Measurements from ENCODE around the gene TTLL6. TPM values are rescaled to one million over a fixed set of nuclear protein-coding genes. Genes with fewer than 3 reads are reported as not detected.

Gene TTLL6
- total RNA-seq, 1 experiment from 2014 or later, result 2.4 TPM

GRCh38 chr17:48770954-48771353 is 46.1 kb downstream of the TTLL6 start:
- no peak for DNase-seq

More at GRCh38 chr17:48770954-48771353, 46.1 kb downstream of the TTLL6 start:
- no peak overlapping the region for H3K4me2 ChIP-seq (ENCODE audit: insufficient read depth, insufficient read length, low read length)
- H3T11ph ChIP-seq (ENCODE audit: low read length), result no peak overlapping the region
- no peaks in the 10 kb centered on the region for H3K79me2 ChIP-seq (ENCODE audit: insufficient read depth, low read length)
- TF ChIP-seq CTCF (conservative IDR thresholded peaks at IDR 0.05), result no peak
- H3K4me1 Mint-ChIP-seq, result no peaks in the 10 kb centered on the region
- H2BK12ac ChIP-seq (ENCODE audit: insufficient read length, low read depth, low read length), result no peak overlapping the region
- no peak overlapping the region for H2AFZ ChIP-seq (ENCODE audit: low read length)
- peaks cover 3 to 4% of the 10 kb centered on the region in 2 experiments; a peak in 2 of 5 replicates for H3K9me3 Mint-ChIP-seq
- no peaks in the 10 kb centered on the region for H3K36me3 Mint-ChIP-seq (ENCODE audit: insufficient read depth in 1 of 3, low read depth in 3 of 3)
- no peaks in the 10 kb centered on the region for H3K79me1 ChIP-seq (ENCODE audit: insufficient read depth, low read depth, low read length, poor library complexity, severe bottlenecking)
- H3K9ac ChIP-seq (ENCODE audit: extremely low read depth, insufficient read length, low read length), result no peak overlapping the region
- no peak overlapping the region for H2BK120ac ChIP-seq (ENCODE audit: low read depth, low read length, poor library complexity, severe bottlenecking)
- H3K27ac Mint-ChIP-seq, result no peak overlapping the region
- H3K18ac ChIP-seq (ENCODE audit: insufficient read length, low read depth, low read length), result no peak overlapping the region
- H4K20me1 ChIP-seq (ENCODE audit: control insufficient read depth, insufficient read depth, insufficient read length), result no peaks in the 10 kb centered on the region
- no peaks in the 10 kb centered on the region for H3K9me3 ChIP-seq (ENCODE audit: control insufficient read depth, low read depth, low read length)
- no peaks in the 10 kb centered on the region for H3K4me1 ChIP-seq (ENCODE audit: insufficient read depth, low read length)
- no peak overlapping the region for H4K5ac ChIP-seq (ENCODE audit: insufficient read length, low read depth, low read length)
- no peaks in the 10 kb centered on the region for H3K27me3 ChIP-seq (ENCODE audit: insufficient read depth, low read length)
- no CpG with 5 or more reads among the region's 3 CpGs for WGBS (ENCODE audit: extremely low coverage, insufficient read length, low lambda C conversion rate)
- no peak overlapping the region for H2BK5ac ChIP-seq (ENCODE audit: insufficient read length, low read length)
- no peak overlapping the region for H2BK20ac ChIP-seq (ENCODE audit: low read depth, low read length, poor library complexity, severe bottlenecking)
- no peak overlapping the region for H3K4ac ChIP-seq (ENCODE audit: low read depth, low read length)
- no peak overlapping the region for H4K91ac ChIP-seq (ENCODE audit: insufficient read length, low read depth, low read length)
- no peak overlapping the region for H2AK5ac ChIP-seq (ENCODE audit: insufficient read length, low read length)
- H3K23ac ChIP-seq (ENCODE audit: insufficient read length, low read depth, low read length), result no peak overlapping the region
- H3K14ac ChIP-seq (ENCODE audit: insufficient read depth, low read length), result no peak overlapping the region
- no peak overlapping the region for H3K4me3 Mint-ChIP-seq
- no peak overlapping the region for H4K8ac ChIP-seq (replicated peaks; ENCODE audit: insufficient read length, low read depth, low read length)
- no peak overlapping the region for H3K27ac ChIP-seq (ENCODE audit: insufficient read length, low read depth, low read length)
- H3K56ac ChIP-seq (ENCODE audit: insufficient read length, low read depth, low read length), result no peak overlapping the region
- no peak overlapping the region for H2BK15ac ChIP-seq (ENCODE audit: low read depth, low read length)
- no peaks in the 10 kb centered on the region for H3K23me2 ChIP-seq (ENCODE audit: insufficient read length, low read depth, low read length, poor library complexity, severe bottlenecking)
- peaks cover 76% of the 10 kb centered on the region for H3K27me3 Mint-ChIP-seq (ENCODE audit: low read depth)

Data from H9 (cell line).